Measurements from ENCODE around the gene RECK.

Gene RECK

DNA sequence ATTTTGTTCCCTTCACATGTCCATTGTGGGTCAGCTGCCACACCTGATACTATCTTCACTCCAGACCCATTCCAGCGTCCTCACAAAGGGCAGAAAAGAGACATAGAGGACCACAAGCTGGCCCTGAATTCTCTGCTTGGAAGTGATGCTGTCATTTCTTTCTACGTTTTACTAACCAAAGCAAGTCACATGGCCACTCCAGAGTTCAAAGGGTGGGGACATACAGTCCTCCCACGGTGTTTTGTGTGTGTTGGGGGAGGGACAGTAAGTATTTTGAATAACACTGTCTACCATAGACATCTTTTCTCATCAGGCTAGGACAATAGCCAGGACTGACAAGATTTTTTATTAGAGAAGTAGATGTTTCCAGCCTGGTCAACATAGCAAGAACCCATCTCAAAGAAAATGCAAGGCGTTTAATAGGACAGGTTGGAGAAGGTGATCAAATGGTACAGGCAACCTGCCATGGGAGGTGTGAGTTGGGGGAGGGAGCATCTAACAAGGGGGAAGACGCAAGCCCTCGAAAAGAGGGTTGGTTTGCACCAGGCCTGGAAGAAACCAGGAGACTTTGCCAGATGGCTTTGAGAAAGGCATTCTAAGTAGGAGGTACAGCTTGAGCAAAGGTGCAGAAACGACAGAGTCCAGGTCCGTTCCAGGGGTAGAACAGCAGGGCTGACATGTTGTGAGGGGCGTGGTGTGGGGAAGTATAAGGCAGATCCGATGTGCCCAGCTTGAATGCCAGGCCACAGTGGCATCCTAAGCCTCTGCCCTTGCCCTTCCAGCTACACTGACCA lies 88.5 kb downstream of the RECK start:
- no peaks in the 10 kb centered on the region for H3K27me3 ChIP-seq (ENCODE audit: control insufficient read depth, low read length)
- H3K4me1 ChIP-seq (ENCODE audit: control insufficient read depth, low read length), result no peaks in the 10 kb centered on the region
- no peaks in the 10 kb centered on the region for H4K20me1 ChIP-seq (ENCODE audit: control insufficient read depth, insufficient read depth, low read depth, low read length)
- no peaks in the 10 kb centered on the region for H3K79me2 ChIP-seq (ENCODE audit: control insufficient read depth, low read length)
- H3K27ac ChIP-seq (ENCODE audit: low read depth, low read length), result no peak overlapping the region
- no peak for TF ChIP-seq EZH2phosphoT487 (IDR thresholded peaks at IDR 0.05; ENCODE audit: borderline replicate concordance, low read length)
- TF ChIP-seq, protein P1, sequence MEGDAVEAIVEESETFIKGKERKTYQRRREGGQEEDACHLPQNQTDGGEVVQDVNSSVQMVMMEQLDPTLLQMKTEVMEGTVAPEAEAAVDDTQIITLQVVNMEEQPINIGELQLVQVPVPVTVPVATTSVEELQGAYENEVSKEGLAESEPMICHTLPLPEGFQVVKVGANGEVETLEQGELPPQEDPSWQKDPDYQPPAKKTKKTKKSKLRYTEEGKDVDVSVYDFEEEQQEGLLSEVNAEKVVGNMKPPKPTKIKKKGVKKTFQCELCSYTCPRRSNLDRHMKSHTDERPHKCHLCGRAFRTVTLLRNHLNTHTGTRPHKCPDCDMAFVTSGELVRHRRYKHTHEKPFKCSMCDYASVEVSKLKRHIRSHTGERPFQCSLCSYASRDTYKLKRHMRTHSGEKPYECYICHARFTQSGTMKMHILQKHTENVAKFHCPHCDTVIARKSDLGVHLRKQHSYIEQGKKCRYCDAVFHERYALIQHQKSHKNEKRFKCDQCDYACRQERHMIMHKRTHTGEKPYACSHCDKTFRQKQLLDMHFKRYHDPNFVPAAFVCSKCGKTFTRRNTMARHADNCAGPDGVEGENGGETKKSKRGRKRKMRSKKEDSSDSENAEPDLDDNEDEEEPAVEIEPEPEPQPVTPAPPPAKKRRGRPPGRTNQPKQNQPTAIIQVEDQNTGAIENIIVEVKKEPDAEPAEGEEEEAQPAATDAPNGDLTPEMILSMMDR (IDR thresholded peaks at IDR 0.05; ENCODE audit: low read depth, low read length, poor library complexity, severe bottlenecking), result no peak
- no peaks in the 10 kb centered on the region for H3K9me3 ChIP-seq (ENCODE audit: control insufficient read depth, insufficient read depth, low read length)
- no peaks in the 10 kb centered on the region for H3K36me3 ChIP-seq (ENCODE audit: control insufficient read depth, low read length)
- no peaks in the 10 kb centered on the region for H3F3A ChIP-seq (ENCODE audit: control insufficient read depth, insufficient read depth)
- no peaks in the 10 kb centered on the region for H3K9me2 ChIP-seq (replicated peaks; ENCODE audit: control insufficient read depth, low read length)
- H3K4me2 ChIP-seq (ENCODE audit: low read length), result no peak overlapping the region
- H3K4me3 ChIP-seq (ENCODE audit: low read length), result no peak overlapping the region

DNA sequence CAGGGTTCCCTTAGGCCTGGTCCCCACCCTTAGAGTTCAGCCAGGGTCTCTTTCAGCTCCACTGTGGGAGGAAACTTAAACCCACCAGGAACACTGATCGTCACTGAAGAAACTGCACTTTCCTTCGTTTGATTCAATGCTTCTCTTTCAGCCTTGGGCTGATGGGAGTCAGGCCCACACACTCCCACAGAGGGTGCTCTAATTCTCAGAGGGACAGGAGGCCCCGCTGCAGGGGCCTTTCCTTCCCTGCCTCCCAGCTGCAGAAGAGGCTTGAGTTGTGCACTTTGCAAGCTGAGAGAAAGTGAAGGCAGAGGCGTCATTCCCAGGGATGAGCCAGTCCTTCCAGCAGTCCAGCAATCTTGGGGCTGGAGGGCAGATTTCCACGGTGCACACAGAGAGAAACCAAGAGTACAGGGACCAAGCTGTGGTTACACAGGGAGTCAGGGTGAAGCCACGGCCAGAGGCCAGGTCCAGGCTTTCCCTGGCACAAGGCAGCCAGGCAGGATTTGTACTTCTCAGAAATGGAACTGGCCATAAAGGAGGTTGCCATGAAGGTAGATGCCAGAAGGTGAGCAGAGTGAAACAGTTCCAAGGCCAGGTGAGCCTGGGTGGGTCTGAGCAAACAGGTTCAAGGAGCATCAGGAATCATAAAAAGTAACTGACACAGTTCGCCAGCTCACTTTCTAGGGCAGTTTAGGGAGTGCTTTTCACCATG lies 89.5 kb downstream of the RECK start:
- no peaks in the 10 kb centered on the region for H3K9me3 ChIP-seq (ENCODE audit: control insufficient read depth, insufficient read depth, low read length)
- H3K79me2 ChIP-seq (ENCODE audit: control insufficient read depth, low read length), result no peaks in the 10 kb centered on the region
- H3K27me3 ChIP-seq (ENCODE audit: control insufficient read depth, low read length), result no peaks in the 10 kb centered on the region
- H3K9me2 ChIP-seq (replicated peaks; ENCODE audit: control insufficient read depth, low read length), result no peaks in the 10 kb centered on the region
- no peak for TF ChIP-seq EZH2phosphoT487 (IDR thresholded peaks at IDR 0.05; ENCODE audit: borderline replicate concordance, low read length)
- no peak overlapping the region for H3K4me2 ChIP-seq (ENCODE audit: low read length)
- H4K20me1 ChIP-seq (ENCODE audit: control insufficient read depth, insufficient read depth, low read depth, low read length), result no peaks in the 10 kb centered on the region
- no peak overlapping the region for H3K27ac ChIP-seq (ENCODE audit: low read depth, low read length)
- no peaks in the 10 kb centered on the region for H3K36me3 ChIP-seq (ENCODE audit: control insufficient read depth, low read length)
- H3K4me1 ChIP-seq (ENCODE audit: control insufficient read depth, low read length), result no peaks in the 10 kb centered on the region
- H3K4me3 ChIP-seq (ENCODE audit: low read length), result no peak overlapping the region
- no peaks in the 10 kb centered on the region for H3F3A ChIP-seq (ENCODE audit: control insufficient read depth, insufficient read depth)

GRCh38 chr9:36127652-36128244 lies 91.0 kb downstream of the RECK start:
- no peaks in the 10 kb centered on the region for H3F3A ChIP-seq (ENCODE audit: control insufficient read depth, insufficient read depth)
- no peaks in the 10 kb centered on the region for H3K4me1 ChIP-seq (ENCODE audit: control insufficient read depth, low read length)
- no peak overlapping the region for H3K27ac ChIP-seq (ENCODE audit: low read depth, low read length)
- no peaks in the 10 kb centered on the region for H3K79me2 ChIP-seq (ENCODE audit: control insufficient read depth, low read length)
- H3K4me3 ChIP-seq (ENCODE audit: low read length), result no peak overlapping the region
- H3K4me2 ChIP-seq (ENCODE audit: low read length), result no peak overlapping the region
- H3K27me3 ChIP-seq (ENCODE audit: control insufficient read depth, low read length), result no peaks in the 10 kb centered on the region
- H3K36me3 ChIP-seq (ENCODE audit: control insufficient read depth, low read length), result no peaks in the 10 kb centered on the region
- no peak for TF ChIP-seq EZH2phosphoT487 (IDR thresholded peaks at IDR 0.05; ENCODE audit: borderline replicate concordance, low read length)
- TF ChIP-seq, protein P1 (IDR thresholded peaks at IDR 0.05; ENCODE audit: low read depth, low read length, poor library complexity, severe bottlenecking), result no peak
- H3K9me2 ChIP-seq (replicated peaks; ENCODE audit: control insufficient read depth, low read length), result no peaks in the 10 kb centered on the region
- H4K20me1 ChIP-seq (ENCODE audit: control insufficient read depth, insufficient read depth, low read depth, low read length), result no peaks in the 10 kb centered on the region
- no peaks in the 10 kb centered on the region for H3K9me3 ChIP-seq (ENCODE audit: control insufficient read depth, insufficient read depth, low read length)

All from DOHH2 (cell line).